ENCODE results near the gene DCC.

DCC gene

GRCh38 chr18:53126210-53126609, 786.2 kb downstream of the DCC start:
- DNase-seq: no peak

GRCh38 chr18:53131001-53131400, 791.0 kb downstream of the DCC start:
- no peak for DNase-seq

GRCh38 chr18:53134711-53135110, 794.7 kb downstream of the DCC start:
- no peak for DNase-seq

- no peak for DNase-seq
Observed at GRCh38 chr18:53135654-53136053, 795.7 kb downstream of the DCC start.

- DNase-seq: no peak
Observed at GRCh38 chr18:53139746-53140500, 799.9 kb downstream of the DCC start.

- DNase-seq: no peak
Observed at GRCh38 chr18:53142005-53142404, 802.0 kb downstream of the DCC start.

GRCh38 chr18:53147472-53147871, 807.5 kb downstream of the DCC start:
- no peak for DNase-seq

GRCh38 chr18:53148123-53148522, 808.1 kb downstream of the DCC start:
- DNase-seq: no peak

GRCh38 chr18:53152476-53152875, 812.5 kb downstream of the DCC start:
- no peak for DNase-seq

GRCh38 chr18:53153281-53153680, 813.3 kb downstream of the DCC start:
- no peak for DNase-seq

GRCh38 chr18:53153800-53154199, 813.8 kb downstream of the DCC start:
- DNase-seq: no peak

- DNase-seq: no peak
Observed at GRCh38 chr18:53165770-53166169, 825.8 kb downstream of the DCC start.

GRCh38 chr18:53169346-53169745, 829.3 kb downstream of the DCC start:
- no peak for DNase-seq

GRCh38 chr18:53191634-53192033, 851.6 kb downstream of the DCC start:
- DNase-seq: no peak

- no peak for DNase-seq
Observed at GRCh38 chr18:53193870-53194269, 853.9 kb downstream of the DCC start.

GRCh38 chr18:53219853-53220252, 879.9 kb downstream of the DCC start:
- DNase-seq: no peak

GRCh38 chr18:53224128-53224778, 884.3 kb downstream of the DCC start:
- no peak for DNase-seq

- no peak for DNase-seq
Observed at GRCh38 chr18:53225567-53226325, 885.7 kb downstream of the DCC start.

GRCh38 chr18:53234610-53235009, 894.6 kb downstream of the DCC start:
- no peak for DNase-seq

GRCh38 chr18:53241161-53241560, 901.2 kb downstream of the DCC start:
- DNase-seq: no peak

GRCh38 chr18:53253789-53254188, 913.8 kb downstream of the DCC start:
- DNase-seq: no peak

- DNase-seq: no peak
Observed at GRCh38 chr18:53254265-53254664, 914.3 kb downstream of the DCC start.

GRCh38 chr18:53261241-53261640, 921.2 kb downstream of the DCC start:
- no peak for DNase-seq

GRCh38 chr18:53266850-53267249, 926.9 kb downstream of the DCC start:
- no peak for DNase-seq

Measured in NCI-H2029 treated with DMSO at 0.1 percent for 48 hours (cell line).